A549 (cell line): Measurements from ENCODE around the gene ZFYVE28. TPM values are rescaled to one million over a fixed set of nuclear protein-coding genes. Genes with fewer than 3 reads are reported as not detected.

Experiments
- ATAC-seq, 2 experiments: fragments of 200-7000 bp in 1 of 2; fragments of >200 bp in 1 of 2; cut with Nextera tagmentation in 1 of 2; cut with Tn5 transposase in 1 of 2; 3 replicates each; pipeline versions ENCODE4 v1.8.0 to v1.9.1; 2018 to 2020; ENCODE audit warnings: mild to moderate bottlenecking in 1 of 2, moderate library complexity in 1 of 2
- CTCF ChIA-PET: fragments of 300-600 bp; sonication (Branson Sonifier 250); formaldehyde crosslinking; extraction: SDS; loops from one replicate; lab custom pipeline; 2021; ENCODE audit warnings: antibody characterized with exemption, inconsistent platforms; lab: Yijun Ruan, JAX
- POLR2A ChIA-PET: fragments of 350-600 bp; formaldehyde crosslinking; extraction: SDS; loops from one replicate; lab custom pipeline; 2021; ENCODE audit warnings: antibody characterized with exemption, inconsistent platforms; lab: Yijun Ruan, JAX
- DNase-seq, 2 experiments: peaks; one replicate each; pipeline versions ENCODE4 v3.0.0 to v3.0.0-alpha.2; 2011 to 2016; ENCODE audit warnings: low read depth in 1 of 2, low spot score in 1 of 2
- FAIRE-seq: peaks from 2 replicates; lab custom pipeline; 2011; peaks lifted over from hg19 to GRCh38; lab: Jason Lieb, UNC
- H3K27ac ChIP-seq, 2 experiments: fragments of >200 bp; sonication (Bioruptor Twin); formaldehyde crosslinking; 3 replicates each; pipeline ENCODE4 v1.5.1; 2016 to 2017
- H3K4me1 ChIP-seq: fragments of >200 bp; sonication (Bioruptor Twin); formaldehyde crosslinking; 3 replicates; pipeline ENCODE4 v1.6.1; 2016
- H3K4me2 ChIP-seq: fragments of >200 bp; sonication (Bioruptor Twin); formaldehyde crosslinking; 3 replicates; pipeline ENCODE4 v1.6.1; 2016
- H3K4me3 ChIP-seq: fragments of >200 bp; sonication (Bioruptor Twin); formaldehyde crosslinking; 3 replicates; pipeline ENCODE4 v1.5.1; 2016
- H3K9me3 ChIP-seq: fragments of >200 bp; sonication (Bioruptor Twin); formaldehyde crosslinking; 3 replicates; pipeline ENCODE4 v1.6.1; 2016
- CBX2 ChIP-seq: fragments of 200-600 bp; sonication (generic); IDR thresholded peaks from 2 replicates; pipeline ENCODE4 v1.6.1; 2016; ENCODE audit warnings: low read depth, mild to moderate bottlenecking, borderline replicate concordance
- CEBPB ChIP-seq, 2 experiments: fragments of >200 bp in 1 of 2; sonication (Bioruptor Twin) in 1 of 2; formaldehyde crosslinking in 1 of 2; IDR thresholded peaks; 2 replicates each; pipeline ENCODE4 v1.6.1; 2012 to 2016
- EHF ChIP-seq: fragments of 250-450 bp; sonication (Bioruptor Pico); IDR thresholded peaks from 2 replicates; pipeline ENCODE4 v1.5.0; 2020; ENCODE audit warnings: mild to moderate bottlenecking
- EP300 ChIP-seq, 2 experiments: fragments of >200 bp; sonication (Bioruptor Twin); formaldehyde crosslinking; IDR thresholded peaks; 2 replicates in 1 of 2; 3 replicates in 1 of 2; pipeline ENCODE4 v1.6.1; 2016 to 2017
- HES2 ChIP-seq: fragments of >200 bp; sonication (Bioruptor Twin); formaldehyde crosslinking; IDR thresholded peaks from 2 replicates; pipeline ENCODE4 v1.6.1; 2016
- HOXB5 ChIP-seq: fragments of 250-450 bp; sonication (Bioruptor Pico); IDR thresholded peaks from 2 replicates; pipeline ENCODE4 v1.5.0; 2020; ENCODE audit warnings: mild to moderate bottlenecking, moderate library complexity
- KDM5A ChIP-seq: fragments of 200-600 bp; sonication (generic); IDR thresholded peaks from 2 replicates; pipeline ENCODE4 v1.6.1; 2016; ENCODE audit warnings: antibody characterized with exemption, mild to moderate bottlenecking
- MAFK ChIP-seq: fragments of 450-650 bp; IDR thresholded peaks from 2 replicates; pipeline ENCODE4 v1.6.1; 2014; ENCODE audit not compliant: partially characterized antibody
- NR3C1 ChIP-seq: fragments of >200 bp; sonication (Bioruptor Twin); formaldehyde crosslinking; IDR thresholded peaks from 3 replicates; pipeline ENCODE4 v1.6.1; 2017
- RARB ChIP-seq: fragments of 250-450 bp; sonication (Bioruptor Pico); IDR thresholded peaks from 2 replicates; pipeline ENCODE4 v1.8.0; 2021; ENCODE audit warnings: mild to moderate bottlenecking, moderate library complexity
- SMC3 ChIP-seq: fragments of >200 bp; sonication (Bioruptor Twin); formaldehyde crosslinking; IDR thresholded peaks from 3 replicates; pipeline ENCODE4 v1.6.1; 2018; ENCODE audit warnings: inconsistent platforms
- TFCP2L1 ChIP-seq: fragments of 250-450 bp; sonication (Bioruptor Pico); IDR thresholded peaks from 2 replicates; pipeline ENCODE4 v1.5.0; 2021; ENCODE audit warnings: mild to moderate bottlenecking
- USF2 ChIP-seq: fragments of 450-650 bp; IDR thresholded peaks from 2 replicates; pipeline ENCODE4 v1.6.1; 2014; ENCODE audit warnings: antibody characterized with exemption
- WGBS: methylation state at CpG from one replicate; pipeline ENCODE4 v1.1.6; 2017; ENCODE audit errors: missing lambda C conversion rate; 5-methylcytosine and 5-hydroxymethylcytosine counted together
- polyA plus RNA-seq, 4 experiments: library from polyadenylated mRNA; depleted of rRNA in 3 of 4; stranded (reverse); fragments of >200 nt; fragmentation: RNase III in 1 of 4; extraction: RNeasy Plus Mini Kit Qiagen cat#74134 plus additional on column Dnase treatment in 1 of 4; gene quantifications; 2 replicates in 3 of 4; 3 replicates in 1 of 4; pipeline ENCODE4 v1.2.3, GENCODE V29; 2011 to 2017
- TF ChIP-seq, protein P1 (sequence below): IDR thresholded peaks from 2 replicates; pipeline ENCODE4 v1.6.1; 2012
- TF ChIP-seq, protein P2 (sequence below): fragments of >200 bp; sonication (Bioruptor Twin); formaldehyde crosslinking; IDR thresholded peaks from 3 replicates; pipeline ENCODE4 v1.5.1; 2016
- TF ChIP-seq, protein P3 (sequence below): IDR thresholded peaks from 2 replicates; pipeline ENCODE4 v1.6.1; 2012
- TF ChIP-seq, protein P4 (sequence below): IDR thresholded peaks from 2 replicates; pipeline ENCODE4 v1.6.1; 2012; ENCODE audit warnings: low read depth, borderline replicate concordance

Gene ZFYVE28
- polyA plus RNA-seq, 2 of the 4 experiments (the other 2 are of a cell fraction), result 2.1 to 2.3 TPM

GRCh38 chr4:2402048-2402842 lies 16.2 kb downstream of the ZFYVE28 start:
- Histone ChIP-seq H3K27ac (no peak overlapping the region), H3K4me3 (no peak overlapping the region), H3K9me3 (no peaks in the 10 kb centered on the region), H3K4me1 (peaks cover 7% of the 10 kb centered on the region; the same call in 1 of the 3 replicates), H3K4me2 (no peak overlapping the region)
- TF ChIP-seq KDM5A (no peak), EP300 (IDR thresholded peaks at IDR 0.05) (no peak), HOXB5 (no peak)
- TF ChIP-seq, protein P1, sequence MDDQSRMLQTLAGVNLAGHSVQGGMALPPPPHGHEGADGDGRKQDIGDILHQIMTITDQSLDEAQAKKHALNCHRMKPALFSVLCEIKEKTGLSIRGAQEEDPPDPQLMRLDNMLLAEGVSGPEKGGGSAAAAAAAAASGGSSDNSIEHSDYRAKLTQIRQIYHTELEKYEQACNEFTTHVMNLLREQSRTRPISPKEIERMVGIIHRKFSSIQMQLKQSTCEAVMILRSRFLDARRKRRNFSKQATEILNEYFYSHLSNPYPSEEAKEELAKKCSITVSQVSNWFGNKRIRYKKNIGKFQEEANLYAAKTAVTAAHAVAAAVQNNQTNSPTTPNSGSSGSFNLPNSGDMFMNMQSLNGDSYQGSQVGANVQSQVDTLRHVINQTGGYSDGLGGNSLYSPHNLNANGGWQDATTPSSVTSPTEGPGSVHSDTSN, result no peak
- TF ChIP-seq, protein P2, sequence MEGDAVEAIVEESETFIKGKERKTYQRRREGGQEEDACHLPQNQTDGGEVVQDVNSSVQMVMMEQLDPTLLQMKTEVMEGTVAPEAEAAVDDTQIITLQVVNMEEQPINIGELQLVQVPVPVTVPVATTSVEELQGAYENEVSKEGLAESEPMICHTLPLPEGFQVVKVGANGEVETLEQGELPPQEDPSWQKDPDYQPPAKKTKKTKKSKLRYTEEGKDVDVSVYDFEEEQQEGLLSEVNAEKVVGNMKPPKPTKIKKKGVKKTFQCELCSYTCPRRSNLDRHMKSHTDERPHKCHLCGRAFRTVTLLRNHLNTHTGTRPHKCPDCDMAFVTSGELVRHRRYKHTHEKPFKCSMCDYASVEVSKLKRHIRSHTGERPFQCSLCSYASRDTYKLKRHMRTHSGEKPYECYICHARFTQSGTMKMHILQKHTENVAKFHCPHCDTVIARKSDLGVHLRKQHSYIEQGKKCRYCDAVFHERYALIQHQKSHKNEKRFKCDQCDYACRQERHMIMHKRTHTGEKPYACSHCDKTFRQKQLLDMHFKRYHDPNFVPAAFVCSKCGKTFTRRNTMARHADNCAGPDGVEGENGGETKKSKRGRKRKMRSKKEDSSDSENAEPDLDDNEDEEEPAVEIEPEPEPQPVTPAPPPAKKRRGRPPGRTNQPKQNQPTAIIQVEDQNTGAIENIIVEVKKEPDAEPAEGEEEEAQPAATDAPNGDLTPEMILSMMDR, result no peak
- FAIRE-seq (no peak), DNase-seq (peak in 1 of 2 experiments; percentile 22), ATAC-seq (peak in 1 of 2 experiments; percentile 70; a peak in 3 of 6 replicates)
- 81% methylated on average over 19 of the region's 27 CpGs for WGBS
- ChIA-PET CTCF (interaction anchor here (1.7 kb wide), 1 partner anchor 11 kb away, joined by 6 read pairs; no protein-coding TSS in a partner anchor), POLR2A (no interaction called here)

- no peak overlapping the region for H3K4me2 ChIP-seq
- peaks cover 7% of the 10 kb centered on the region; the same call in 1 of the 3 replicates for H3K4me1 ChIP-seq
- 100% methylated on average over 5 of the region's 15 CpGs for WGBS
- TF ChIP-seq, protein P2, result no peak
- TF ChIP-seq, protein P3, sequence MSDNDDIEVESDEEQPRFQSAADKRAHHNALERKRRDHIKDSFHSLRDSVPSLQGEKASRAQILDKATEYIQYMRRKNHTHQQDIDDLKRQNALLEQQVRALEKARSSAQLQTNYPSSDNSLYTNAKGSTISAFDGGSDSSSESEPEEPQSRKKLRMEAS, result no peak
- TF ChIP-seq CEBPB (IDR thresholded peaks at IDR 0.05) (no peak), HOXB5 (no peak), MAFK (no peak), SMC3 (no peak), NR3C1 (no peak), HES2 (no peak), EHF (CRISPR knock-in tag) (no peak)
- ChIA-PET POLR2A (no interaction called here), CTCF (no interaction called here)
- no peak overlapping the region for H3K27ac ChIP-seq
- no peaks in the 10 kb centered on the region for H3K9me3 ChIP-seq
- DNase-seq, result no peak
- FAIRE-seq, result no peak
- no peak overlapping the region for H3K4me3 ChIP-seq
- ATAC-seq, result no peak
Measured at GRCh38 chr4:2401610-2401983, 16.8 kb downstream of the ZFYVE28 start.

- WGBS, result 68% methylated on average over 4 of the region's 15 CpGs
- H3K9me3 ChIP-seq, result no peaks in the 10 kb centered on the region
- peaks cover 7% of the 10 kb centered on the region; the same call in 1 of the 3 replicates for H3K4me1 ChIP-seq
- POLR2A ChIA-PET, result no interaction called here
- FAIRE-seq (no peak), DNase-seq (no peak), ATAC-seq (peak in 1 of 2 experiments; percentile 47; a peak in 2 of 6 replicates)
- H3K27ac ChIP-seq, result no peak overlapping the region
- CTCF ChIA-PET, result interaction anchor here (2.0 kb wide), 1 partner anchor 12 kb away, joined by 5 read pairs; no protein-coding TSS in a partner anchor
- H3K4me2 ChIP-seq, result no peak overlapping the region
- H3K4me3 ChIP-seq, result no peak overlapping the region
- TF ChIP-seq MAFK, result no peak
- TF ChIP-seq CBX2, result no peak
- TF ChIP-seq TFCP2L1 (CRISPR knock-in tag), result no peak
- TF ChIP-seq RARB, result no peak
- TF ChIP-seq, protein P2, result no peak
- TF ChIP-seq, protein P4, sequence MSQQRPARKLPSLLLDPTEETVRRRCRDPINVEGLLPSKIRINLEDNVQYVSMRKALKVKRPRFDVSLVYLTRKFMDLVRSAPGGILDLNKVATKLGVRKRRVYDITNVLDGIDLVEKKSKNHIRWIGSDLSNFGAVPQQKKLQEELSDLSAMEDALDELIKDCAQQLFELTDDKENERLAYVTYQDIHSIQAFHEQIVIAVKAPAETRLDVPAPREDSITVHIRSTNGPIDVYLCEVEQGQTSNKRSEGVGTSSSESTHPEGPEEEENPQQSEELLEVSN, result no peak
- no peak for TF ChIP-seq USF2
Measured at GRCh38 chr4:2400841-2401609, 17.4 kb downstream of the ZFYVE28 start.
